K562 (cell line): Measurements from ENCODE around the gene CD300A. TPM values are rescaled to one million over a fixed set of nuclear protein-coding genes. Genes with fewer than 3 reads are reported as not detected.

Experiments used
- JUND ChIP-seq, 2 experiments: IDR thresholded peaks; 2 replicates in 1 of 2; 3 replicates in 1 of 2; pipeline ENCODE4 v1.6.1; 2011; ENCODE audit warnings: borderline replicate concordance in 2 of 2, low read depth in 2 of 2, low read length in 2 of 2, improper control_type of control experiment in 1 of 2, missing biosample characterization in 1 of 2, missing genetic modification characterization in 1 of 2, missing genetic modification reagents in 1 of 2
- MEF2A ChIP-seq: IDR thresholded peaks from 2 replicates; pipeline ENCODE4 v1.6.1; 2011; ENCODE audit warnings: low read depth, mild to moderate bottlenecking, low read length, moderate library complexity; ENCODE audit not compliant: control insufficient read depth
- MTA2 ChIP-seq: fragments of 450-650 bp; IDR thresholded peaks from 2 replicates; pipeline ENCODE4 v1.6.1; 2016; ENCODE audit warnings: low read depth
- NCOA2 ChIP-seq, 2 experiments: fragments of 450-650 bp; IDR thresholded peaks; 2 replicates each; pipeline ENCODE4 v1.6.1; 2018; ENCODE audit warnings: mild to moderate bottlenecking in 2 of 2, moderate library complexity in 1 of 2; ENCODE audit not compliant: partially characterized antibody in 2 of 2
- NR3C1 ChIP-seq: sonication (generic); formaldehyde crosslinking; IDR thresholded peaks from 2 replicates; pipeline ENCODE4 v1.8.1; 2022; ENCODE audit warnings: missing genetic modification reagents
- RBFOX2 ChIP-seq: fragments of 200-400 bp; formaldehyde crosslinking; IDR thresholded peaks from 2 replicates; pipeline ENCODE4 v1.6.1; 2017; ENCODE audit warnings: low read depth, mild to moderate bottlenecking, low read length, moderate library complexity
- RBM14 ChIP-seq: fragments of 200-400 bp; formaldehyde crosslinking; IDR thresholded peaks from 2 replicates; pipeline ENCODE4 v1.6.1; 2018; ENCODE audit warnings: low read depth, mild to moderate bottlenecking, low read length, moderate library complexity, borderline replicate concordance; ENCODE audit not compliant: insufficient read depth
- RFX7 ChIP-seq: fragments of 250-450 bp; sonication (Bioruptor Pico); IDR thresholded peaks from 2 replicates; pipeline ENCODE4 v1.5.1; 2021; ENCODE audit warnings: mild to moderate bottlenecking
- TSC22D4 ChIP-seq: fragments of 450-650 bp; IDR thresholded peaks from 2 replicates; pipeline ENCODE4 v1.6.1; 2016; ENCODE audit warnings: missing genetic modification characterization, missing biosample characterization, control low read depth
- ZNF3 ChIP-seq: fragments of 250-450 bp; sonication (Bioruptor Pico); IDR thresholded peaks from 2 replicates; pipeline ENCODE4 v1.5.0; 2021; ENCODE audit warnings: mild to moderate bottlenecking, moderate library complexity
- polyA plus RNA-seq, 8 experiments: library from polyadenylated mRNA; depleted of rRNA in 4 of 8; stranded (reverse) in 5 of 8; unstranded in 3 of 8; fragments of >200 nt; fragmentation: Nextera tagmentation in 2 of 8; fragmentation: Illumina TruSeq in 1 of 8; extraction: Ambion mirVana in 2 of 8; extraction: Trizol in 1 of 8; gene quantifications; 2 replicates each; pipeline versions ENCODE4 v1.2.1 to v1.2.3, GENCODE V29; 2011 to 2014; ENCODE audit warnings: inconsistent platforms in 1 of 8, missing spikeins in 1 of 8
- total RNA-seq, 7 experiments: library from RNA; depleted of rRNA in 6 of 7; stranded (reverse); fragments of >200 nt in 6 of 7; fragmentation: Illumina TruSeq in 2 of 7; extraction: Trizol in 2 of 7; gene quantifications; 2 replicates each; pipeline versions ENCODE4 v1.2.1 to v1.2.3, GENCODE V29; 2011 to 2021; ENCODE audit warnings: low replicate concordance in 1 of 7
- TF ChIP-seq, protein P1 (sequence below): fragments of 200-600 bp; sonication (generic); IDR thresholded peaks from one replicate; pipeline ENCODE4 v1.6.1; 2012; ENCODE audit warnings: mild to moderate bottlenecking, low read depth, low read length, inconsistent platforms
- TF ChIP-seq, protein P2 (sequence below): IDR thresholded peaks from 3 replicates; pipeline ENCODE4 v1.6.1; 2011; ENCODE audit warnings: borderline replicate concordance, mild to moderate bottlenecking; ENCODE audit not compliant: insufficient read length, insufficient read depth

The CD300A gene
- total and polyA plus RNA-seq, 9 of the 15 experiments (the other 6 are each of a cell fraction or from before 2014, with no cell fraction given): 0.21 to 1.7 (median 0.41) TPM; not detected in 1

DNA sequence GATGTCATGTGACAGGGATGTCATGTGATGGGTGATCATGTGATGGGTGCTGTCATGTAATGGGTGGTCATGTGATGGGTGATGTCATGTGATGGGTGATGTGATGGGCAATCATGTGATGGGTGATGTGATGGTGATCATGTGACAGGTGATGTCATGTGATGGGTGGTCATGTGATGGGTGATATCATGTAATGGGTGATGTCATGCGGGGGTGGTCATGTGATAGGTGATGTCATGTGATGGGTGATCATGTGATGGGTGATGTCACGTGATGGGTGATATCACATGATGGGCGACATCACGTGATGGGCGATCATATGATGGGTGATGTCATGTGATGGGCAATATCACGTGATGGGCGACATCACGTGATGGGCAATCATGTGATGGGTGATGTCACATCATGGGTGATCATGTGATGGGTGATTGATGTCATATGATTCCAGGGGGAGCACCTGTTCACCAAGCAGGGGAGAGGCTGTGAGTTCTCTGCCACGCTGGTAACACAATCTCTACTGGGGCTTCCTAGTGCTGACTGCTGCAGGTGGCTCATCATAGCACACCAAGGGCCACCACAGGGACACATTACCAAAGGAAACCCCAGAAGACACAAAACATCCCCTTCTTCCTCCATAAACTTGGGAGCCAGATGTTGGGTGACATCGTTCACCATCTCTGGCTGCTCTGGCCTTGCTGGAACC, 48.3 kb downstream of the CD300A start (continued):
- TF ChIP-seq, protein P1, sequence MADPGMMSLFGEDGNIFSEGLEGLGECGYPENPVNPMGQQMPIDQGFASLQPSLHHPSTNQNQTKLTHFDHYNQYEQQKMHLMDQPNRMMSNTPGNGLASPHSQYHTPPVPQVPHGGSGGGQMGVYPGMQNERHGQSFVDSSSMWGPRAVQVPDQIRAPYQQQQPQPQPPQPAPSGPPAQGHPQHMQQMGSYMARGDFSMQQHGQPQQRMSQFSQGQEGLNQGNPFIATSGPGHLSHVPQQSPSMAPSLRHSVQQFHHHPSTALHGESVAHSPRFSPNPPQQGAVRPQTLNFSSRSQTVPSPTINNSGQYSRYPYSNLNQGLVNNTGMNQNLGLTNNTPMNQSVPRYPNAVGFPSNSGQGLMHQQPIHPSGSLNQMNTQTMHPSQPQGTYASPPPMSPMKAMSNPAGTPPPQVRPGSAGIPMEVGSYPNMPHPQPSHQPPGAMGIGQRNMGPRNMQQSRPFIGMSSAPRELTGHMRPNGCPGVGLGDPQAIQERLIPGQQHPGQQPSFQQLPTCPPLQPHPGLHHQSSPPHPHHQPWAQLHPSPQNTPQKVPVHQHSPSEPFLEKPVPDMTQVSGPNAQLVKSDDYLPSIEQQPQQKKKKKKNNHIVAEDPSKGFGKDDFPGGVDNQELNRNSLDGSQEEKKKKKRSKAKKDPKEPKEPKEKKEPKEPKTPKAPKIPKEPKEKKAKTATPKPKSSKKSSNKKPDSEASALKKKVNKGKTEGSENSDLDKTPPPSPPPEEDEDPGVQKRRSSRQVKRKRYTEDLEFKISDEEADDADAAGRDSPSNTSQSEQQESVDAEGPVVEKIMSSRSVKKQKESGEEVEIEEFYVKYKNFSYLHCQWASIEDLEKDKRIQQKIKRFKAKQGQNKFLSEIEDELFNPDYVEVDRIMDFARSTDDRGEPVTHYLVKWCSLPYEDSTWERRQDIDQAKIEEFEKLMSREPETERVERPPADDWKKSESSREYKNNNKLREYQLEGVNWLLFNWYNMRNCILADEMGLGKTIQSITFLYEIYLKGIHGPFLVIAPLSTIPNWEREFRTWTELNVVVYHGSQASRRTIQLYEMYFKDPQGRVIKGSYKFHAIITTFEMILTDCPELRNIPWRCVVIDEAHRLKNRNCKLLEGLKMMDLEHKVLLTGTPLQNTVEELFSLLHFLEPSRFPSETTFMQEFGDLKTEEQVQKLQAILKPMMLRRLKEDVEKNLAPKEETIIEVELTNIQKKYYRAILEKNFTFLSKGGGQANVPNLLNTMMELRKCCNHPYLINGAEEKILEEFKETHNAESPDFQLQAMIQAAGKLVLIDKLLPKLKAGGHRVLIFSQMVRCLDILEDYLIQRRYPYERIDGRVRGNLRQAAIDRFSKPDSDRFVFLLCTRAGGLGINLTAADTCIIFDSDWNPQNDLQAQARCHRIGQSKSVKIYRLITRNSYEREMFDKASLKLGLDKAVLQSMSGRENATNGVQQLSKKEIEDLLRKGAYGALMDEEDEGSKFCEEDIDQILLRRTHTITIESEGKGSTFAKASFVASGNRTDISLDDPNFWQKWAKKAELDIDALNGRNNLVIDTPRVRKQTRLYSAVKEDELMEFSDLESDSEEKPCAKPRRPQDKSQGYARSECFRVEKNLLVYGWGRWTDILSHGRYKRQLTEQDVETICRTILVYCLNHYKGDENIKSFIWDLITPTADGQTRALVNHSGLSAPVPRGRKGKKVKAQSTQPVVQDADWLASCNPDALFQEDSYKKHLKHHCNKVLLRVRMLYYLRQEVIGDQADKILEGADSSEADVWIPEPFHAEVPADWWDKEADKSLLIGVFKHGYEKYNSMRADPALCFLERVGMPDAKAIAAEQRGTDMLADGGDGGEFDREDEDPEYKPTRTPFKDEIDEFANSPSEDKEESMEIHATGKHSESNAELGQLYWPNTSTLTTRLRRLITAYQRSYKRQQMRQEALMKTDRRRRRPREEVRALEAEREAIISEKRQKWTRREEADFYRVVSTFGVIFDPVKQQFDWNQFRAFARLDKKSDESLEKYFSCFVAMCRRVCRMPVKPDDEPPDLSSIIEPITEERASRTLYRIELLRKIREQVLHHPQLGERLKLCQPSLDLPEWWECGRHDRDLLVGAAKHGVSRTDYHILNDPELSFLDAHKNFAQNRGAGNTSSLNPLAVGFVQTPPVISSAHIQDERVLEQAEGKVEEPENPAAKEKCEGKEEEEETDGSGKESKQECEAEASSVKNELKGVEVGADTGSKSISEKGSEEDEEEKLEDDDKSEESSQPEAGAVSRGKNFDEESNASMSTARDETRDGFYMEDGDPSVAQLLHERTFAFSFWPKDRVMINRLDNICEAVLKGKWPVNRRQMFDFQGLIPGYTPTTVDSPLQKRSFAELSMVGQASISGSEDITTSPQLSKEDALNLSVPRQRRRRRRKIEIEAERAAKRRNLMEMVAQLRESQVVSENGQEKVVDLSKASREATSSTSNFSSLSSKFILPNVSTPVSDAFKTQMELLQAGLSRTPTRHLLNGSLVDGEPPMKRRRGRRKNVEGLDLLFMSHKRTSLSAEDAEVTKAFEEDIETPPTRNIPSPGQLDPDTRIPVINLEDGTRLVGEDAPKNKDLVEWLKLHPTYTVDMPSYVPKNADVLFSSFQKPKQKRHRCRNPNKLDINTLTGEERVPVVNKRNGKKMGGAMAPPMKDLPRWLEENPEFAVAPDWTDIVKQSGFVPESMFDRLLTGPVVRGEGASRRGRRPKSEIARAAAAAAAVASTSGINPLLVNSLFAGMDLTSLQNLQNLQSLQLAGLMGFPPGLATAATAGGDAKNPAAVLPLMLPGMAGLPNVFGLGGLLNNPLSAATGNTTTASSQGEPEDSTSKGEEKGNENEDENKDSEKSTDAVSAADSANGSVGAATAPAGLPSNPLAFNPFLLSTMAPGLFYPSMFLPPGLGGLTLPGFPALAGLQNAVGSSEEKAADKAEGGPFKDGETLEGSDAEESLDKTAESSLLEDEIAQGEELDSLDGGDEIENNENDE: no peak
- TF ChIP-seq RFX7 (CRISPR knock-in tag): no peak
- no peak for TF ChIP-seq MTA2
- TF ChIP-seq TSC22D4 (tag): peak; percentile 41; the same call in 1 of the 2 replicates
- peak; percentile 58; the same call in 1 of the 2 replicates for TF ChIP-seq JUND (IDR thresholded peaks at IDR 0.05; ENCODE audit: borderline replicate concordance, low read depth, low read length)
- peak; percentile 96 for TF ChIP-seq JUND (tag; IDR thresholded peaks at IDR 0.05; ENCODE audit: borderline replicate concordance, low read depth, low read length)
- no peak for TF ChIP-seq RBM14
- no peak for TF ChIP-seq ZNF3 (CRISPR knock-in tag)
- TF ChIP-seq NCOA2 (IDR thresholded peaks at IDR 0.05; ENCODE audit: partially characterized antibody in 2 of 2): peak in 1 of 2 experiments; percentile 41
- no peak for TF ChIP-seq NR3C1
- TF ChIP-seq RBFOX2: no peak
- TF ChIP-seq, protein P2, sequence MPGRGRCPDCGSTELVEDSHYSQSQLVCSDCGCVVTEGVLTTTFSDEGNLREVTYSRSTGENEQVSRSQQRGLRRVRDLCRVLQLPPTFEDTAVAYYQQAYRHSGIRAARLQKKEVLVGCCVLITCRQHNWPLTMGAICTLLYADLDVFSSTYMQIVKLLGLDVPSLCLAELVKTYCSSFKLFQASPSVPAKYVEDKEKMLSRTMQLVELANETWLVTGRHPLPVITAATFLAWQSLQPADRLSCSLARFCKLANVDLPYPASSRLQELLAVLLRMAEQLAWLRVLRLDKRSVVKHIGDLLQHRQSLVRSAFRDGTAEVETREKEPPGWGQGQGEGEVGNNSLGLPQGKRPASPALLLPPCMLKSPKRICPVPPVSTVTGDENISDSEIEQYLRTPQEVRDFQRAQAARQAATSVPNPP: no peak
- TF ChIP-seq MEF2A: no peak
